ENCODE results near the gene OPCML.
A peak's percentile ranks its signal among the peaks of the same experiment; 100 is the strongest.

The OPCML gene

DNA sequence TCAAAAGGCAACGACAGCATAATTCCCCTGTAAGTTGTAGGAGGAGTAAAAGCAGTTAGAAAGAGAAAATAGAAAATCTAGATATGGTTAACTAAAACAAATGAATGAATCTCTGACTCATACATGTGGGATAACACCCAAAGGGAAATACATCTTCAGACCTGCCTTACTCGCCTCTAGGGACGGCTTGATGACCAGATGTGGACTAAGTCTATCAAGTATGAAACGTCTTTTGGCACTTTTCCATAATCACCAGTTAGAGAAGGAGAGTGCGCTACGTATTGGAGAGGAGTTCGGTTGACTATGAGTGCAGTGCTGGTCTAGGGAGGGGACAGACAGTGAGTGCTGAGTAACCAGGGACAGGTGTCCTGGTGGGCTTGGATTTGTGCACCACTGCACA lies 459.9 kb downstream of the OPCML start:
- peak; percentile 13 for DNase-seq (ENCODE audit: low read depth)

DNA sequence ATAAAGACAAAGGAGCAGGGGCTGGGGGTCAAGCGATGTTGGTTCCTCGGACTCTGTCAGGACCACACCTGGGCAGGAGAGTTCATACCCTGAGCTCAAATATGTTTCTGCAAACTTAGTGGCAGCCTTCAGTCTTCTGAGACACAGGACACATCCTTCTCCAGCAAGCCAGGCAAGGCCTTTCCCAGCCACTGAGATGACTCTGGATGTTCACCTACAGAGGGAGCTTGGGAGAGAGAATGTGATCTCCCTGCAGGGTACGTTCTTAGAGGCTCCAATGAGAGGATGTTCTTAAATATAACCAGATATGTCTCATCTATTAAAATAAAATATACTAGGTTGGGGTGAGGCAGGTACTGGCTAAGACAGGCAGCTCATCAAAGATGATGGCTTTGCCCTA lies 461.5 kb downstream of the OPCML start:
- DNase-seq (ENCODE audit: low read depth): no peak

GRCh38 chr11:133070021-133070713 lies 462.1 kb downstream of the OPCML start:
- DNase-seq (ENCODE audit: low read depth): no peak

- peak; percentile 76 for DNase-seq (ENCODE audit: low read depth)
Observed at GRCh38 chr11:133065847-133066485, 466.3 kb downstream of the OPCML start.

- no peak for DNase-seq (ENCODE audit: low read depth)
Observed at GRCh38 chr11:133064961-133065360, 467.3 kb downstream of the OPCML start.

GRCh38 chr11:133064152-133064877 lies 468.0 kb downstream of the OPCML start:
- DNase-seq (ENCODE audit: low read depth): peak; percentile 75

DNA sequence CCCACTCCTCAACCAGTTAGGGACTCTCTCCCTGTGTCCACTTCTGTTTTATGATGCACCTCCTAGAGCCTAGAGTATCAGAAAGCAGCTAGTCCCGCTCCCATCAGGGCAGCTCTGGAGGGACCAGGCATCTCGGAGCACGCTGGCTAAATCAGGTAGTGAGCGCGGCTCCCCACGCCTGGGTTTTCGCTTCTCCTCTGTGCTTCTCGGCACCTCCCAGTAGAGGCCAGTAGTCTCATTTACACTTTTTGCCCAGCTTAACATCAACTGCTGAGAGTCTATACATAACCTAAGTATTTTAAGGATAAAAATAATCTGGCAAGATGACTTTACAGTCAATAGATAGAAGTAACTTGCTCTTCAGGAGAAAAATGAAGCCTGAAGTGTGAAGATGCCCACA lies 473.8 kb downstream of the OPCML start:
- no peak for DNase-seq (ENCODE audit: low read depth)

DNA sequence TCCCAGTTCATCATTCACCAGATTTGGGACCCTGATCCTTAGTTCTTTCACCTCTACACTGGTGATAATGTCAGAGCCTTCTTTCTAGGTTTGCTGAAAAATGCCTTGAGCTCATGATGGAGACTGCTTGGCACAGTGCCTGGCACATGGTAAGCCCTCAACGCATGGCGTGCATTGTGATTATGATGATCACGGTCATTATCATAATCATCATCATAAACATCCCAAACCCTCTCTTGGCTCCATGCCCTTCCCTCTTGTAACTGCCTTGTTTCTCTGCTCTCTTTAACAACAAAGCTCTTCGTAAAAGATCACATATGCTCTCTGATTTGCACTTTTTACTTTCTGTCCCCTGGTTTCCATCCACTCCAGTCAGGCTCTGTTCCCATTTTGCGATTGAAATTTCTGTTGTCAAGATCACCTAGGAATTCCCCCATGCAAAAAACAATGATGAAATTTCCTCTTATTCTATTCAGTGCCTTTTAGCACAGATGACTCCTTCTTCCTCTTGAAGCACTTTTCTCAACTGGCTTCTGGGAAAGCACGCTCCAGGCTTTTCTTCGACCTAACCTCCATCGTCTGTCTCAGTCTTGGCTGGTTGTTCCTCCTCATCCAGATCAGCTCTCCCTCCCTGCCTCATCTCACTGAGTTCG lies 479.1 kb downstream of the OPCML start:
- DNase-seq (ENCODE audit: low read depth): no peak

- DNase-seq (ENCODE audit: low read depth): no peak
Observed at GRCh38 chr11:133052537-133052936, 479.8 kb downstream of the OPCML start.

DNA sequence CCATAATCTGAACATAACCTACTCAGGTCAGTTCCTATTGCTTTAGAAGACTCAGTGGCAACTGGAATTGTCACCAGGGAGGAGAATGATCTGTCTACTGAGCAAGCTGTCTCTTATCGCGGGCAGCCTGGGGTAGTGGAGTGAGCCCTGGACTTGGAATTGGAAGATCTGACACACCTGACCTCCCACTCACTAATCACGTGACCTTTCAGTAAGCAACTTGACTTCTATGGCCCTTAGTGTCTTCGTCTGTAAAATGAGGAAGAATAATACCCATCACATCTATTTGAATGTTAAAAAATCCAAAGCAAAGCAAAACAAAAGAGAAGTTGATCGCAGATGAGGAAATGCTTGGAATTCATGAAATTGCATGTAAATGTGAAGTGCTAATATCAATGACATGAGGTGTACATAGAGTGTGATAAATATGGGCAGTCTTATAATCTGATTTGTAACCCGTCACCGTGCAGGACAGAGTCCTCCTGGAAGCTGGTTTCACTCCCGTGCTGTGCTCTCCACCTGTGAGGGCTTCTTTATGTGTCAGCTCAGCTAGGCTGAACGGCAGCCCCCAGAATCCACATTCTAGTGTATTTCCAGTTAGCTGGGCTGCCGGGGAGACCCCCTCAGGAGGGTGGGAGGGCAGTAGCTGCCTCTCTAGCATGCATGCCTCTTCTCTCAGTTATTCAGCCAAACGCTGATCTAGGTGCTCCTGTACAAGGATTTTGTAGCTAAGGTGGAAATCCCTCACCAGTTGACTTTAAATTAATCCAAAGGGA lies 482.9 kb downstream of the OPCML start:
- no peak for DNase-seq (ENCODE audit: low read depth)

- DNase-seq (ENCODE audit: low read depth): no peak
Observed at GRCh38 chr11:133048270-133048669, 484.0 kb downstream of the OPCML start.

DNA sequence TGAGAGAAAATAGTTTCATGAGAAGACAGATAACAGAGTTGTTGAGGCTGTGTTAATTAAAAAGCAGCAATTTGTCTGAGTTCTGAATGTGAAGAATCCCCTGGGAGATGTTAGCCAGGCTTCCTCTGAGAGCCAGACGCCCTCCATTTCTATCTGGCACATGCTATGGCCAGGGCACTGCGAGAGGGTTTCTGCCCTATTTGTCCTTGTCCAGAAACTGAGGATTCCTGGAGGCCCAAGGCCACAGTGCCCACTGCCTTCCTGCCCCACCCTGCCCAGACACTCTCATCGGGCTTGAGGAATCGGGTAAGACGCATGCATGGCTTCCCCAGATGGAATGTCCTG lies 484.6 kb downstream of the OPCML start:
- DNase-seq (ENCODE audit: low read depth): no peak

DNA sequence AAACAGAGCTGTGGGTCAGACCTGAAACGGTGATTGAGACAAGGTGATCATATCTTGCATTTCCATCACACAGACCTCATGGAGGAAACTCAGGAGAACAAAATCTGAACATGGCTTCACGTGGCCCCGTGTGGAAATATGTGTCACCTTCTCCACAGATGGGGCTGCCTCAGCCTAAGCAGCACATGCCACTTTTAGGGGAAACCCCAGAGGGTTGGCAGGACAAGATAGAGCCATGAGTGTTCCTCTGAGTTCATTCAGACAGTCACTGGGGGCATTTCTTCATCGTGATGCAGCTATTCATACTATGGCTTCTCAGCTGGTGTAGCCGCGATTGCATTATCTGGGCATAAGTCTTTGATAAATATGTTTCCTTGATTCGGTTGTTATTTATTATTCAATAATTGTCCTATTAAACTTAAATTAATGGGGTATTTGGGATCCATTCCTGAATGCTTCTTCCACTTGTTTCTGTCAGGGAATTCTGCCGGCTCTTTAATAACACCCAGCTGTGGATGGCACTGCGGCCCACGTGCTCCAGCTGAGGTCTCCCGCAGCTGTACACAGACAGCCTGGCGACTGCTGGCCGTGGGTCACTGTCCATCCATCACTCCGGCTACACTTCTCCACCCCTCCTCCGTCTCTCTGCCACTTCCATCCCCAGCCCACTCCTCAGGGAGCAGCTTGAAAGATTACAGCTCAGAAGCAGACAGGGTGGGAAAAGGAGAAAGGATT lies 485.1 kb downstream of the OPCML start:
- DNase-seq (ENCODE audit: low read depth): peak; percentile 14

DNA sequence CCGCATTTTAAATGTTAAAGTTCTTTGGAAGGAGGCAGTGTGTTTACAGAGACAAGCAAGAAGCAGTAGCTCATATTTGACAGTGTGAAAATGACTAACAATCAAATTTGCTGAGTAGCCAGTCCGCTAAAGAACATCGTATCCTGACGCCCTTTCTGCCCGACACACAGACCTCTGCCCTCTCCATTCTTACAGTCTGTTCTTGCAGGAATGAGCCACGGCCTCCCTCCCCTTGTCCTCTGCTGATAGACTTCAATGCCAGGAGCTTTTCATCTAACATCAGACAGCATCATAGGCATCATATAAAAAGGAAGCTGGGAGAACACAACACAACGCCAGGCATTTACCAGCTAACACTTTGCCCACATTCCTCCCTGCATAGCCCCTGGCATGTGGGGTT lies 486.0 kb downstream of the OPCML start:
- DNase-seq (ENCODE audit: low read depth): no peak

GRCh38 chr11:133041928-133042882 lies 490.1 kb downstream of the OPCML start:
- DNase-seq (ENCODE audit: low read depth): no peak

- no peak for DNase-seq (ENCODE audit: low read depth)
Observed at GRCh38 chr11:133041181-133041580, 491.1 kb downstream of the OPCML start.

GRCh38 chr11:133040289-133040900 lies 491.9 kb downstream of the OPCML start:
- peak; percentile 84 for DNase-seq (ENCODE audit: low read depth)

DNA sequence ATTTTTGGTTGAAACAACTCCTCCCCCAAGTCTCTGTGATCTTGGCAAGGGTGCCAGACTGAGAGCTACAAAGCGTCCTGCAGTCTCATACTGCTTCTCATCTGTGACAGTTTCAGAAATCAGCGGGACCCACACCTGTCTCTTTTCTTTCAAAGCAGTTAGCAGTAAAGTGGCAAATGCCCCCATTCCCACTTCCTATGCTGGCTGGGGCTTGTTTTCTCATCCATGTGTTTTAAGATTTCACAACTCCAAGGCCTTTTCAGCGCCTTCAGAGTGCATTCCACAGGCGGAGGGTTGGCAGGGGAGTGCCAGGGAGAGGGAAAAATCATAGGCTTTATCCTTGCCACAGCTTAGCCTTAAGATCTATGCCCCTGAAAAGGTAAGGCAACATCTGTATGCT lies 493.5 kb downstream of the OPCML start:
- peak; percentile 44 for DNase-seq (ENCODE audit: low read depth)

- no peak for DNase-seq (ENCODE audit: low read depth)
Observed at GRCh38 chr11:133034929-133035328, 497.4 kb downstream of the OPCML start.

DNA sequence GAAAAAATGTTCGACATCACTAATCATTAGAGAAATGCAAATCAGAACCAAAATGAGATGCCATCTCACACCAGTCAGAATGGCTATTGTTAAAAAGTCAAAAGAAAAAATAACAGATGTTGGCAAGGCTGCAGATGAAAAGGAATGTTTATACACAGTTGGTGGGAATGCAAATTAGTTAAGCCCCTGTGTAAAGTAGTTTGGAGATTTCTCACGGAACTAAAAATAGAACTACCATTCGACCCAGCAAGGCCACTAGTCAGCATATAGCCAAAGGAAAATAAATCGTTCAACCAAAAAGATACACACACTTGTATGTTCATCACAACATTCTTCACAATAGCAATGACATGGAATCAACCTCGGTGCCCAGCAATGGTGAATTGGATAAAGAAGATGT lies 503.2 kb downstream of the OPCML start:
- peak; percentile 8 for DNase-seq (ENCODE audit: low read depth)

Measured in EH (cell line).